AG04450 (cell line): Measurements from ENCODE around the gene OLR1. TPM values are rescaled to one million over a fixed set of nuclear protein-coding genes. Genes with fewer than 3 reads are reported as not detected.
"Not testable (repeated sequence)": the region's sequence is repeated elsewhere in the genome, so short reads cannot be mapped to it uniquely, and the experiment has no call there.

Experiments used
- CTCF ChIA-PET: fragments of 300-600, 350-600 bp; formaldehyde crosslinking; extraction: SDS; loops from one replicate; lab custom pipeline; 2022; ENCODE audit warnings: antibody characterized with exemption, inconsistent platforms; lab: Charles Lee
- POLR2A ChIA-PET: fragments of 350-600 bp; formaldehyde crosslinking; extraction: SDS; loops from one replicate; lab custom pipeline; 2021; ENCODE audit warnings: antibody characterized with exemption, inconsistent platforms; lab: Yijun Ruan, JAX
- DNase-seq: peaks from one replicate; pipeline ENCODE4 v3.0.0-alpha.2; 2011; ENCODE audit warnings: low read depth, low spot score
- H3K27ac ChIP-seq: one replicate; pipeline ENCODE4 v1.5.1; 2012; ENCODE audit warnings: low read depth, low read length, control low read depth
- H3K27me3 ChIP-seq: one replicate; pipeline ENCODE4 v1.6.0; 2012; ENCODE audit warnings: low read length; ENCODE audit not compliant: control insufficient read depth, insufficient read depth
- H3K4me3 ChIP-seq: 2 replicates; pipeline ENCODE4 v1.5.1; 2011; ENCODE audit warnings: mild to moderate bottlenecking, low read depth, low read length, control low read depth
- H3K9me3 ChIP-seq: 2 replicates; pipeline ENCODE4 v1.5.1; 2012; ENCODE audit warnings: low read length; ENCODE audit not compliant: control insufficient read depth, insufficient read depth
- CTCF ChIP-seq: IDR thresholded peaks from 2 replicates; pipeline ENCODE4 v1.5.1; 2011; ENCODE audit warnings: low read depth, low read length, control low read depth, inconsistent platforms
- polyA plus RNA-seq: library from polyadenylated mRNA; depleted of rRNA; stranded (reverse); fragments of >200 nt; gene quantifications from 2 replicates; pipeline ENCODE4 v1.2.3, GENCODE V29; 2011

The OLR1 gene
- polyA plus RNA-seq, 1 experiment = 15.3 TPM

- Histone ChIP-seq H3K27ac (peak overlapping the region; percentile 22), H3K27me3 (no peaks in the 10 kb centered on the region), H3K4me3 (no peak overlapping the region), H3K9me3 (no peaks in the 10 kb centered on the region)
- ChIA-PET CTCF (interaction anchor here (0.6 to 1.2 kb wide), 2 partner anchors 52 to 281 kb away, joined by 3 read pairs; no protein-coding TSS in a partner anchor), POLR2A (no interaction called here)
- DNase-seq = no peak
- TF ChIP-seq CTCF = no peak
Observed at GRCh38 chr12:10205220-10205807, 33.4 kb upstream of the OLR1 start.

GRCh38 chr12:10204495-10204894, 32.6 kb upstream of the OLR1 start:
- not testable (repeated sequence) for H3K27me3 ChIP-seq, H3K9me3 ChIP-seq, H3K4me3 ChIP-seq, DNase-seq, H3K27ac ChIP-seq
- ChIA-PET CTCF (interaction anchor here (0.6 kb wide), 1 partner anchor 280 kb away, joined by 3 read pairs; no protein-coding TSS in a partner anchor), POLR2A (interaction anchor here (0.6 kb wide), 1 partner anchor 9 kb away, joined by 3 read pairs; no protein-coding TSS in a partner anchor)

GRCh38 chr12:10197879-10198278, 25.9 kb upstream of the OLR1 start:
- Histone ChIP-seq H3K27me3 (no peaks in the 10 kb centered on the region), H3K27ac (no peak overlapping the region), H3K9me3 (no peaks in the 10 kb centered on the region), H3K4me3 (no peak overlapping the region)
- CTCF ChIA-PET = interaction anchor here (1.0 to 2.6 kb wide), 2 partner anchors 38 to 45 kb away, joined by 4 to 18 read pairs; no protein-coding TSS in a partner anchor
- no peak for TF ChIP-seq CTCF
- POLR2A ChIA-PET = no interaction called here
- DNase-seq = no peak

GRCh38 chr12:10196210-10196609, 24.3 kb upstream of the OLR1 start:
- TF ChIP-seq CTCF = no peak
- Histone ChIP-seq H3K9me3 (no peaks in the 10 kb centered on the region), H3K27me3 (no peaks in the 10 kb centered on the region), H3K4me3 (no peak overlapping the region), H3K27ac (no peak overlapping the region)
- ChIA-PET CTCF (interaction anchor here (0.6 to 2.6 kb wide), 4 partner anchors 12 to 446 kb away, joined by 3 to 18 read pairs (median 4); no protein-coding TSS in a partner anchor), POLR2A (interaction anchor here (1.0 to 2.7 kb wide), 2 partner anchors 12 to 17 kb away, joined by 6 to 10 read pairs; partner anchors contain the start of gene GABARAPL1)
- DNase-seq = no peak

GRCh38 chr12:10194160-10194670, 22.3 kb upstream of the OLR1 start:
- Histone ChIP-seq H3K27me3 (no peaks in the 10 kb centered on the region), H3K9me3 (no peaks in the 10 kb centered on the region), H3K4me3 (no peak overlapping the region), H3K27ac (no peak overlapping the region)
- ChIA-PET POLR2A (interaction anchor here (2.7 kb wide), 1 partner anchor 19 kb away, joined by 10 read pairs; the partner anchor contains the start of gene GABARAPL1), CTCF (interaction anchor here (0.5 to 2.2 kb wide), 4 partner anchors 36 to 1698 kb away, joined by 3 to 15 read pairs (median 3); no protein-coding TSS in a partner anchor)
- TF ChIP-seq CTCF = no peak
- no peak for DNase-seq
